NCI-H2029 treated with DMSO at 0.1 percent for 48 hours (cell line): Measurements from ENCODE around the gene ZCCHC9.

Experiments used
- DNase-seq: peaks from one replicate; lab custom pipeline; 2025; lab: John Stamatoyannopoulos, UW

The ZCCHC9 gene

GRCh38 chr5:81355291-81356251 is 54.2 kb downstream of the ZCCHC9 start:
- no peak for DNase-seq

- no peak for DNase-seq
Measured at GRCh38 chr5:81359108-81359507, 57.7 kb downstream of the ZCCHC9 start.

GRCh38 chr5:81359881-81360280 is 58.5 kb downstream of the ZCCHC9 start:
- no peak for DNase-seq

- DNase-seq = no peak
Measured at GRCh38 chr5:81360640-81361039, 59.3 kb downstream of the ZCCHC9 start.

- no peak for DNase-seq
Measured at GRCh38 chr5:81361600-81361999, 60.2 kb downstream of the ZCCHC9 start.
